ENCODE results near the gene PHLDB3. TPM values are rescaled to one million over a fixed set of nuclear protein-coding genes. Genes with fewer than 3 reads are reported as not detected.
A peak's percentile ranks its signal among the peaks of the same experiment; 100 is the strongest.
"Not testable (repeated sequence)": the region's sequence is repeated elsewhere in the genome, so short reads cannot be mapped to it uniquely, and the experiment has no call there.

The PHLDB3 gene
- total RNA-seq, 1 donor from 2014 or later = 24.6 TPM

GRCh38 chr19:43467276-43467675 lies 37.3 kb downstream of the PHLDB3 start:
- no peak for DNase-seq

DNA sequence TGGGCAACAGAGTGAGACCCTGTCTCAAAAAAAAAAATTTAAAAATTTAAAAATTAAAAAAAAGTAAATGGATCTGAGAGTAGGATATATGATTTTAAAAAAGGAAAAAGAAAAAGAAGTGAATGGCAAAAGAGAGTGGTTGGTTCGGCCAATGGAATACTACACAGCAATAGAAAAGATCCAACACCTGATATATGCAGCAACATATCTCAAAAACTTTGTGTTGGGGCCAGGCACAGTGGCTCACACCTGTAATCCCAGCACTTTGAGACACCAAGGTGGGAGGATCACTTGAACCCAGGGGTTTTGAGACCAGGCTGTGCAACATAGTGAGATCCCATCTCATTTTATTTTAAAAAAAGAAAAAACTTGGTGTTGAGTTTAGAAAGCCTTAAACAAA lies 37.8 kb downstream of the PHLDB3 start:
- no peak for DNase-seq

GRCh38 chr19:43465468-43466120 lies 39.0 kb downstream of the PHLDB3 start, which contains the start of gene LYPD3:
Gene LYPD3 (minus strand): TSS chr19:43465608. CDS start chr19:43465571, 37 bp downstream.
- peak; percentile 57 for DNase-seq

- DNase-seq = no peak
Measured at GRCh38 chr19:43464134-43464775, 40.3 kb downstream of the PHLDB3 start.

GRCh38 chr19:43463381-43464133 lies 41.0 kb downstream of the PHLDB3 start:
- peak; percentile 95 for DNase-seq

DNA sequence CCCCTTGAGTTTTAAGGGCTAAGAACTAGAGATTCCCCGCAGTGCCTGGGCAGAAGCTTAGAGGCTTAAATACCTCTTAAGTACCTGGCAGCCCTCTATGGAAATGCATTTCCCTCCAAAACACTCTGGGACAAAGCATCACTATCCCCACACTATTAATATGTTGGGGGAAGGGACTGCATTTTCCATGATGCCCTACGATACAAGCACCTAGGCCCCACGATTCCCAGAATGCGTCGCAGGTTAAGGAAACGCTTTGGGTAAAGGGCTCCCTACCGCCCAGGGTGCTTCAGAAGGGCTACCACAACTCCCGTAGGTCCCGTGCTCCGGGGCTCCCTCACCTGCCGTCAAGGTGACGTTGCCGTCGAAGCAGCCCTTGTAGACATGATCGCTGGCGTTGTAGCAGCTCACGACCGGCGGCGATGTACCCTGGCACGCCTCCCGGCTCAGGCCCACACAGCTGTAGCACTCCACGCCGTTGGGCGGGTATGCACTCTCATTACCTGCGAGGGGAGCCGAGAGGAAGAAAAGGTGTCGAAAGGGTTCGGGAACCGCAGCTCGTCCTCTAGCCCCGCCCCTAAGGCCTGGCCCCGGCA lies 41.7 kb downstream of the PHLDB3 start:
- no peak for DNase-seq

GRCh38 chr19:43462383-43462782 lies 42.2 kb downstream of the PHLDB3 start:
- DNase-seq = no peak

DNA sequence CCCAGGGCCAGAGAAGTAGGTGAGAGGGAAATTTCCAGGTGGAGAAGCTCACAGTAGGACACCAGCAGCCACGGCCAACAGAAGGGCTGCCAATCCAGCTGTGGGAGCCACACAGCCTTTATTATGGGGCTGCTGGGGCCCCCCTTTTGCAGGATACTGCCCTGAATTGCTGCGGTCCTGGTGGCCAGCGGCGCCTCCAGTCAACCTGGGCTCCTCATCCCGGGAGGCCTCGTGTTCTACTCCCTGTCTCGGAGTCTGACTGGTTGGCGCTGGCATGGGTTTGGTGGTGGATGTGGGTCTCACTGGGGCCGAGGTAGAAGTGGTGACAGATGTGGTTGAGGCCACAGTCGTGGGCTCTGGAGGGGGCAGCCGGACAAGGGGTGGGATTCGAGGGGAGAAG lies 43.2 kb downstream of the PHLDB3 start:
- DNase-seq = no peak

DNA sequence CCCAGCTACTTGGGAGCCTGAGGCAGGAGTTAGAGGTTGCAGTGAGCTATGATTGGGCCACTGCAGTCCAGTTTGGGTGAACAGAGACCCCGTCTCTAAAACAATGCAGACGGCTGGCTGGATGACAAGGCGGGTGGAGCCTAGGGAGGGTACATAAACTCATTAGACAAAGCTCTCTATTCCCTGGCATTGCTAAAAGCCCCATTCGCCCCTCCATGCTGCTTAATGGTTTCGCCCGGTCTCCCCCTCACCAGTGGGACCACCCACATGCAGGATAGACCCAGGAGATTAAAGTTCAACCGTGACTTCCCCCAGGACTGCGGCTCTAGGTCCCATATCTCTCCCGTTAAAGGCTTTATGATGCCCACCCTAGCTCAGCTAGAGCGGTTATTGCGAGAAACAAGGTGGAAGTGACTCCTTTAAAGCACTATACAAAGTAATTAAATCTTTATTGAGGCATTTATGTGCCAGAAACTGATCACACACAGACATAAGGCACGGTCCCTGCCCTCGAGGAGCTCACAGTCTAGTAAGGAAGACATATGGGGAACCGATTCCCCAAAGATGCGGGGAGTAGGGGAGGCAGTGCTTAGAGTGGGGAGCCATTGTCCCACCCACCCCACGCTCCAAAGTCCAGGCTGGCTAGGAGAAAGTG lies 44.1 kb downstream of the PHLDB3 start:
- DNase-seq = no peak

- DNase-seq = no peak
Measured at GRCh38 chr19:43457809-43458208, 46.7 kb downstream of the PHLDB3 start.

DNA sequence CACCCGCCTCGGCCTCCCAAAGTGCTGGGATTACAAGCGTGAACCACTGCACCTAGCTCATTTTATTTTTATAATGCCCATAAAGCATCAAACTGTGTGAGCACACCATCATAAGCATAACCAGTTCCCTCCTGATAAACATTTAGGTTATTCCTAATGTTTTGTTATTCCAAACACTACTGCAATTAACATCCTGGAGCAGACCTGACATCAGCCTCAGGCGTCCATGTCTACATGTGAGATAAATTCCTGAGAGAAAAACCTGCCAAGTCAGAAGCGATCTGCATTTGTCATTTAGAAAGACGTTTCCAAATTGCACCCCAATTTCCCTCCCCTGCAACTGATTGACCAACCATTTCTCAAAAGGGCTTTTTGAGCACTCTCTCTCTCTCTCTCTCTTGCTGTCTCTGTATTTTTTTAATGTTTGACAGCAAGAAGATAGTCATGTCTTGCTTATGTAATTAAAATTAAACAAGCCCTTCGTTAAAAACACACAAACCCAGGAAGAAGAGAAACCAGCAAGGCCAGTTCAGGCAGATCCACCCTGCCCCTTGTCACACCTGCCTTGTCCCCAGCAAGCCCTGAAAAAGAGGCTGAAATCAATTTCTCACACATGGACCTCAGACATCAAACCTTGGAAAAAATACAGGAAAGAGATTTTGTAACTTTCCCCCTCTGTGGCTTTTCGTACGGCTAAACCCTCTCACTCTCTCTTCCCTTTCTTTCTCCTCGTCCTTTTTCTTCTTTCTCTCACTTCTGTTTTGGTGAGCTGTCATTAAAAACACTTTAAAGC lies 49.0 kb downstream of the PHLDB3 start:
- peak; percentile 43 for DNase-seq

DNA sequence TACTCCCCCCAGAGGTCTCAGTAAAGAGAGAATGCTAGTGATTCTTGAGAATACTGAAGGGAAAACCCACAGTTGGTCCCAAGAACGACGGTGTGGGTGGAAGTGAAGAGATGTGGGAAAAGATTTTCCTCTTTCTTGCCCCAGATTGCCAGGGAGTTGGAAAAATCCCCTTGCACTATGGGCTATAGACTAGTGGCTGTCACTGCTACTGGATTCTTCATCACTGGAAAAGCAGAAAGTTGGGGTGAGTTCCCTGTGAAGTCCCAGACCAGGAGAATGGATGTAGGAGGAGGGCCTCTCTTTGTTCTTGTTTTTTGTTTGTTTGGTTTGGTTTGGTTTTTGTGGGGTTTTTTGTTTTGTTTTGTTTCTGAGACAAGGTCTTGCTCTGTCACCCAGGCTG lies 50.5 kb downstream of the PHLDB3 start:
- no peak for DNase-seq

- no peak for DNase-seq
Measured at GRCh38 chr19:43452582-43452981, 52.0 kb downstream of the PHLDB3 start.

- DNase-seq = no peak
Measured at GRCh38 chr19:43450545-43450997, 54.0 kb downstream of the PHLDB3 start.

DNA sequence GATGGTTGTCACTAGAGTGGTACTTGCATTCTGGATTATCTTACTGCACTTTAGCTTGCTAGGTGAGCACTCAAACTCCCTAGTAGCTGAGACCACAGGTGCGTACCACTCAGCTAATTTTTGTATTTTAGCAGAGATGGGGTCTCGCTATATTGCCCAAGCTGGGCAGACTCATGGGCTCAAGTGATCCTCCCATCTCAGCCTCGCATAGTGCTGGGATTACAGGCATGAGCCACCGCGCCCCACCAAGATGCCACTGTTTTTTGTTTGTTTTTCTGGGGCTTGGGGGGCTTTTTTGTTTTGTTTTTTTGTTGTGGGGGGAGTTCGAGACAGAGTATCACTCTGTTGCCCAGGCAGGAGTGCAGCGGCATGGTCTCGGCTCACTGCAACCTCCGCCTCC lies 56.9 kb downstream of the PHLDB3 start:
- DNase-seq = no peak

GRCh38 chr19:43446746-43447489 lies 57.6 kb downstream of the PHLDB3 start:
- DNase-seq = peak; percentile 91

DNA sequence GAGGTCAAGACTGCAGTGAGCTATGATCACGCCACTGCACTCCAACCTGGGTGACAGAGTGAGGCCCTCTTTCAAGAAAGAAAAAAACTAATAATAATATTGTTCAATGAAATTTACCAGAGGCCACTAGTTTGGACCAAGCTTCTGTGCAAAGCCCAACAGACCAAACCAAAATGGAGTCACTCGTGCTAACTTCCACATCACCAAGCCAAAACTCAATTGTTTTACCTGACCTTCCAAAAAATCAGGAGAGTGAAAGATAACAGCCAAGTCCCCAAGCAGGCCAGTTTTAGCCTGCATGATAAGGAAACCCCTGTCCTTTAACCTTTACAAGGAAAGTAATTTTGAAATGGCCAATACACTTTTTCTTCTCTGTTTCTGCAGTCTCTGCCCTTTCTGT lies 59.1 kb downstream of the PHLDB3 start:
- no peak for DNase-seq

DNA sequence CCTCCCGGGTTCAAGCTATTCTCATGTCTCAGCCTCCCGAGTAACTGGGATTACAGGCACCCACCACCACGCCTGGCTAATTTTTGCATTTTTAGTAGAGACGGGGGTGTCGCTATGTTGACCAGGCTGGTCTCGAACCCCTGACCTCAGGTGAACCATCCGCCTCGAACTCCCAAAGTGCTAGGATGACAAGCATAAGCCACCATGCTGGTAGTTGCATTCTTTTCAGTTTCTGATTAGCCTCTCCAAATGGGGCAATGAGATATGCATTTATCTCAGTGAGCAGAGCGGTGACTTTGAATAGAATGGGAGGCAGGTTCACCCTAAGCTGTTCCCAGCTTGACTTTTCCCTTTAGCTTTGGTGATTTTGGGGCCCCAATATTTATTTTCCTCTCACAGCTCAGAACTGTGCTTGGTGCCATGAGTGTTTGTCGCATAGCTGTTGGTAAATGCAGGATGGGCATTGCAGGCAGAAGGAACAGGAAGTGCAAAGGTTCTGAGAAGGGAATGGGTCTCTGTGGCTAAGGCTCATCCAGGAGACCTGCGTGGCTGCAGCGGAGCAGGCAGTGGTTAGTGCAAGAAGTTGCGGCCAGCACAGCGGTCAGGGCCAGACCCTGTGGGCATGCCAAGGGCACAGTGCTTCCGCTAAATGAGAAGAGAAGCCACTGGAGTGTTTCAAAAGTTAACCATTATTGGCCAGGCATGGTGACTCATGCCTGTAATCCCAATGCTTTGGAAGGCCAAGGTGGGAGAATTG lies 59.8 kb downstream of the PHLDB3 start:
- DNase-seq = no peak

DNA sequence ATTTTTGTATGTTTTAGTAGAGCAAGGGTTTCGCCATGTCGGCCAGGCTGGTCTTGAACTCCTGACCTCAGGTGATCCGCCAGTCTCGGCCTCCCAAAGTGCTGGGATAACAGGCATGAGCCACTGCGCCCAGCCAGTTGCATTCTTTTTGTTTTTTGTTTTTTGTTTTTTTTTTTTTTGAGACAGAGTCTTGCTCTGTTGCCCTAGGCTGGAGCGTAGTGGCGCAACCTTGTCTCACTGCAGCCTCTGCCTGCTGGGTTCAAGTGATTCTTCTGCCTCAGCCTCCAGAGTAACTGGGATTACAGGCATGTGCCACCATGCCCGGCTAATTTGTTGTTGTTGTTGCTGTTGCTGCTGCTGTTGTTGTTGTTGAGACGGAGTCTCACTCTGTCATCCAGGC lies 60.5 kb downstream of the PHLDB3 start:
- not testable (repeated sequence) for DNase-seq

DNA sequence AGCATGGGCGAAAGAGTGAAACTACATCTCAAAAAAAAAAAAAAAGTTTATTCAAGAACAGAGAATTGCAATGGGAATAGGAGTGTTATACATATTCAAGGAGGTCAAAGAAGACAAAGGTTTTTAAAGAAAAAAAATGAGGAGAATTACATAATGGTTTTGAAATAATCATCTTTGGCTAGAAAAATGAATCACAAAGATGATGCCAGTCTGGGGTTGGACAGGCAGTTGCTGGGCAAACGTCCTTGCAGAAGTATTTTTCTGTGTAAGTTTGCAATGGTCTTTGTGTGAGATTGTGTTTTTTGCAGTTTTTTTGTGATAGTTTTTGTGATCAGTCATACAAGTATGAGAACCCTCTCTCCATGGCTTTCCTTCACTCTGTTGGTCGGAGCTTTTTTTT lies 62.8 kb downstream of the PHLDB3 start:
- no peak for DNase-seq
